Caco-2 (cell line): Measurements from ENCODE around the gene ASAP2. TPM values are rescaled to one million over a fixed set of nuclear protein-coding genes. Genes with fewer than 3 reads are reported as not detected.

Experiments
- BruUV-seq: library from RNA; stranded (reverse); fragments of 400-500 nt; replicated peaks from 2 replicates; lab custom pipeline; 2021; lab: Mats Ljungman, UMichigan
- CTCF ChIA-PET: fragments of 300-600 bp; sonication (Branson Sonifier 250); formaldehyde crosslinking; loops from one replicate; lab custom pipeline; 2022; ENCODE audit warnings: antibody characterized with exemption; lab: Charles Lee
- POLR2A ChIA-PET: fragments of 300-600 bp; sonication (Branson Sonifier 250); formaldehyde crosslinking; loops from one replicate; lab custom pipeline; 2022; ENCODE audit warnings: antibody characterized with exemption; lab: Charles Lee
- DNase-seq, 2 experiments: peaks; one replicate each; pipeline versions ENCODE4 v3.0.0 to v3.0.0-alpha.2; 2020 to 2022
- H3K27me3 ChIP-seq: replicated peaks from 2 replicates; pipeline ENCODE4 v1.6.0; 2011; ENCODE audit warnings: low read length; ENCODE audit not compliant: control insufficient read depth, insufficient read depth
- H3K36me3 ChIP-seq: 2 replicates; pipeline ENCODE4 v1.5.1; 2011; ENCODE audit warnings: low read length; ENCODE audit not compliant: control insufficient read depth, insufficient read depth
- H3K4me1 ChIP-seq: fragments of 250-450 bp; sonication (Bioruptor Pico); 2 replicates; pipeline ENCODE4 v1.5.1; 2020; ENCODE audit warnings: mild to moderate bottlenecking
- H3K4me3 ChIP-seq: 2 replicates; pipeline ENCODE4 v1.5.1; 2011; ENCODE audit warnings: low read depth, mild to moderate bottlenecking, control low read depth, low read length
- H3K9me3 ChIP-seq: fragments of 250-450 bp; sonication (Bioruptor Pico); 2 replicates; pipeline ENCODE4 v1.5.1; 2020; ENCODE audit warnings: mild to moderate bottlenecking, moderate library complexity
- H3K27ac Mint-ChIP-seq: one replicate; pipeline ENCODE4 v1.8.0; 2022; ENCODE audit warnings: mixed read lengths; ENCODE audit not compliant: unreplicated experiment
- H3K27me3 Mint-ChIP-seq: one replicate; pipeline ENCODE4 v1.8.0; 2022; ENCODE audit warnings: mixed read lengths; ENCODE audit not compliant: insufficient read depth, unreplicated experiment
- H3K36me3 Mint-ChIP-seq: one replicate; pipeline ENCODE4 v1.8.0; 2022; ENCODE audit warnings: mild to moderate bottlenecking, mixed read lengths; ENCODE audit not compliant: insufficient read depth, unreplicated experiment
- H3K4me1 Mint-ChIP-seq: one replicate; pipeline ENCODE4 v1.8.0; 2022; ENCODE audit warnings: low read depth, mixed read lengths; ENCODE audit not compliant: unreplicated experiment
- H3K4me3 Mint-ChIP-seq: one replicate; pipeline ENCODE4 v1.8.0; 2022; ENCODE audit warnings: mild to moderate bottlenecking, moderate library complexity, mixed read lengths; ENCODE audit not compliant: unreplicated experiment
- H3K9me3 Mint-ChIP-seq: one replicate; pipeline ENCODE4 v1.8.0; 2022; ENCODE audit warnings: mixed read lengths; ENCODE audit not compliant: unreplicated experiment
- intact Hi-C: fragments of 100-400 bp; cut with micrococcal nuclease; formaldehyde crosslinking; loops from one replicate; pipeline ENCODE4 v1.10.0; 2022; ENCODE audit not compliant: unreplicated experiment
- total RNA-seq: library from RNA; stranded (reverse); gene quantifications from 2 replicates; pipeline ENCODE4 v1.2.3, GENCODE V29; 2022
- TF ChIP-seq, protein P1 (sequence below), 2 experiments: fragments of 200-600 bp in 1 of 2; IDR thresholded peaks; 1 replicate in 1 of 2; 2 replicates in 1 of 2; pipeline versions ENCODE4 v1.5.1 to v1.8.0; 2011 to 2022; ENCODE audit warnings: antibody characterized with exemption in 1 of 2, control low read depth in 1 of 2, inconsistent platforms in 1 of 2, low read depth in 1 of 2, low read length in 1 of 2, mild to moderate bottlenecking in 1 of 2, moderate library complexity in 1 of 2; ENCODE audit not compliant: insufficient read depth in 1 of 2, severe bottlenecking in 1 of 2, unreplicated experiment in 1 of 2

ASAP2 gene
- total RNA-seq, 1 experiment from 2014 or later: 25.6 TPM

DNA sequence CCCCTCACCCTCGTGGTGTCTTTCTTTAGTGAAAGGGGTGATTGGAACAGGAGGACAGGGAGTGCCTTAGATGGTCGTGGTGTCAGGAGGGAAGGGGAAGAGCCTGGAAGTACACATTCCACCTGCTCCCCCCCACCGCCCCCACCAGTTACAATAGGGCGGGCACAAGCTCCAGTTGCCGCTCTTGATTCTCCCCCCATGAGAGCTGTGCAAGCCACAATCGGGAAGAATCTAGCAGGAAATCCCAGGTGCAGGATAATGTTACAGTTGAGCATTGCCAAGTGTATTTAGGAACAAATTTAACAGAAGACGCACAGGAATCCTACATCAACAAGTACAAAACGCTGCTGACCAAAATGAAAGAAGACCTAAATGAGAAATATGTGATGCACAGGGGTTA is 73.6 kb downstream of the ASAP2 start:
- no peaks in the 10 kb centered on the region for H3K27me3 ChIP-seq
- no peaks in the 10 kb centered on the region for H3K9me3 Mint-ChIP-seq
- H3K4me3 Mint-ChIP-seq: no peak overlapping the region
- intact Hi-C loops: no loop called here
- TF ChIP-seq, protein P1, sequence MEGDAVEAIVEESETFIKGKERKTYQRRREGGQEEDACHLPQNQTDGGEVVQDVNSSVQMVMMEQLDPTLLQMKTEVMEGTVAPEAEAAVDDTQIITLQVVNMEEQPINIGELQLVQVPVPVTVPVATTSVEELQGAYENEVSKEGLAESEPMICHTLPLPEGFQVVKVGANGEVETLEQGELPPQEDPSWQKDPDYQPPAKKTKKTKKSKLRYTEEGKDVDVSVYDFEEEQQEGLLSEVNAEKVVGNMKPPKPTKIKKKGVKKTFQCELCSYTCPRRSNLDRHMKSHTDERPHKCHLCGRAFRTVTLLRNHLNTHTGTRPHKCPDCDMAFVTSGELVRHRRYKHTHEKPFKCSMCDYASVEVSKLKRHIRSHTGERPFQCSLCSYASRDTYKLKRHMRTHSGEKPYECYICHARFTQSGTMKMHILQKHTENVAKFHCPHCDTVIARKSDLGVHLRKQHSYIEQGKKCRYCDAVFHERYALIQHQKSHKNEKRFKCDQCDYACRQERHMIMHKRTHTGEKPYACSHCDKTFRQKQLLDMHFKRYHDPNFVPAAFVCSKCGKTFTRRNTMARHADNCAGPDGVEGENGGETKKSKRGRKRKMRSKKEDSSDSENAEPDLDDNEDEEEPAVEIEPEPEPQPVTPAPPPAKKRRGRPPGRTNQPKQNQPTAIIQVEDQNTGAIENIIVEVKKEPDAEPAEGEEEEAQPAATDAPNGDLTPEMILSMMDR (IDR thresholded peaks at IDR 0.05; ENCODE audit: insufficient read depth in 1 of 2, low read depth in 1 of 2, low read length in 1 of 2, severe bottlenecking in 1 of 2, unreplicated experiment in 1 of 2): no peak
- H3K4me1 Mint-ChIP-seq: peaks cover 8% of the 10 kb centered on the region
- H3K27ac Mint-ChIP-seq: no peak overlapping the region
- no peak for DNase-seq
- no peaks in the 10 kb centered on the region for H3K36me3 ChIP-seq
- H3K27me3 Mint-ChIP-seq: no peaks in the 10 kb centered on the region
- H3K4me3 ChIP-seq: no peak overlapping the region
- H3K36me3 Mint-ChIP-seq: peaks cover 13% of the 10 kb centered on the region
- no peaks in the 10 kb centered on the region for H3K4me1 ChIP-seq
- BruUV-seq: no TSS peak
- POLR2A ChIA-PET: no interaction called here
- H3K9me3 ChIP-seq: no peaks in the 10 kb centered on the region
- CTCF ChIA-PET: interaction anchor here (0.6 kb wide), 1 partner anchor 835 kb away, joined by 3 read pairs; no protein-coding TSS in a partner anchor

- Mint-ChIP-seq H3K27ac (no peak overlapping the region), H3K27me3 (no peaks in the 10 kb centered on the region), H3K4me1 (peaks cover 8% of the 10 kb centered on the region), H3K36me3 (peaks cover 10% of the 10 kb centered on the region), H3K4me3 (no peak overlapping the region), H3K9me3 (no peaks in the 10 kb centered on the region)
- intact Hi-C loops: no loop called here
- Histone ChIP-seq H3K36me3 (no peaks in the 10 kb centered on the region), H3K4me3 (no peak overlapping the region), H3K4me1 (no peaks in the 10 kb centered on the region), H3K9me3 (no peaks in the 10 kb centered on the region), H3K27me3 (no peaks in the 10 kb centered on the region)
- TF ChIP-seq, protein P1 (IDR thresholded peaks at IDR 0.05; ENCODE audit: insufficient read depth in 1 of 2, low read depth in 1 of 2, low read length in 1 of 2, severe bottlenecking in 1 of 2, unreplicated experiment in 1 of 2): no peak
- BruUV-seq: no TSS peak
- ChIA-PET CTCF (no interaction called here), POLR2A (no interaction called here)
- no peak for DNase-seq
Measured at GRCh38 chr2:9281145-9281544, 74.5 kb downstream of the ASAP2 start.

DNA sequence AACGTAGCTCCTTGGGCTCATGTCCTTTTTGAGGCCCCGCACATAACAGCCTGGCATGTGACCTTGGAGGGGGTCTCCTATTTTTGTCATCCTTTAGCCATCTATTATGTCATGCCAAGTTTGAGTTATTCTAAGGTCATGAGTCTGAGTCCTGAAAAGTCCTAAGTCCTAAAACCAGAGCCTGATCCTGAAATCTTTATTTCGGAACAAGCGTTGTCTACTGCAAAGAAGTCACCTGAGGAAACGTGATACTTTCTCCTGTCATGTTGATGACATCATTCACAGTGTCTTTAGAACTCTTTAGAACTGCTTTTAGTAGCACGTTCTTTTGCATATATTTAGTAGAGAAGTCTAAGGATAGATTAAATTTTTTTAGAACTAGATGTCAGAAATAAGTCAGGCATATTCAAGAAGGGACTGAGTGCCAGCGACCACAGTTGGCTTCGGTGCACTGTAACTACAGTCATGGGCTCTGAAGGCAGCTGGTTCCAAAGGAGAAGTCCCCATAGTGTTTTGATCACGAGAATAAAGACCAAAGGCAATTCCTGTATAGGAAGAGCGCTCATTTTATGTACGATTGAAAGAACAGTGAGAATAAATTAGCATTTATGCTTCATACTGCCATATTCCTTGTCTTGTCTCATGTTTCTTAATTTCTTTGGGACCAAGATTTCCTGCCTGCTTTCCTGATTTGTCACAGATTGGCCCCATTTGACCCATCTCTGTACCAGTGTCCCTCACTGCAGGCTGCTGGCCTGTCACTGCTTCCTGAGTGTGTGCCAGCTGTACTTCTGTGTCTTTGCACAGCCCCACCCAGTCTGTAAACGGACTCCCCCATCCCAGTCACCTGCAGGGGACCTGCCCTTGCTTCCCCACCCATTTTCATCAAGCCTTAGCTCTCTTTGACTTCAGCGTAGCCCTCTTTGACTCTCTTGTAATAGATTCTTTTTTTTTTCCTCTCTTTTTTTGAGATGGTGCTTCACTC is 75.8 kb downstream of the ASAP2 start:
- Mint-ChIP-seq H3K27me3 (no peaks in the 10 kb centered on the region), H3K36me3 (peaks cover 7% of the 10 kb centered on the region), H3K4me3 (no peak overlapping the region), H3K27ac (no peak overlapping the region), H3K9me3 (no peaks in the 10 kb centered on the region), H3K4me1 (peaks cover 11% of the 10 kb centered on the region)
- H3K36me3 ChIP-seq: no peaks in the 10 kb centered on the region
- CTCF ChIA-PET: no interaction called here
- TF ChIP-seq, protein P1 (IDR thresholded peaks at IDR 0.05; ENCODE audit: insufficient read depth in 1 of 2, low read depth in 1 of 2, low read length in 1 of 2, severe bottlenecking in 1 of 2, unreplicated experiment in 1 of 2): no peak
- no peak overlapping the region for H3K4me3 ChIP-seq
- H3K27me3 ChIP-seq: no peaks in the 10 kb centered on the region
- no peak for DNase-seq
- POLR2A ChIA-PET: no interaction called here
- H3K9me3 ChIP-seq: no peaks in the 10 kb centered on the region
- peaks cover 2% of the 10 kb centered on the region; the same call in 1 of the 2 replicates for H3K4me1 ChIP-seq
- intact Hi-C loops: no loop called here
- BruUV-seq: no TSS peak
